Osteoblast (primary cell): ENCODE results near the gene KRT6B. TPM values are rescaled to one million over a fixed set of nuclear protein-coding genes. Genes with fewer than 3 reads are reported as not detected.

Experiments used
- DNase-seq: peaks from one replicate; pipeline ENCODE4 v3.0.0; 2011; ENCODE audit warnings: low spot score, mixed read lengths; ENCODE audit not compliant: insufficient read length; ENCODE audit errors: missing footprints
- H2AFZ ChIP-seq: 2 replicates; pipeline ENCODE4 v1.6.0; 2011; ENCODE audit warnings: mild to moderate bottlenecking, low read length
- H3K27ac ChIP-seq: 2 replicates; pipeline ENCODE4 v1.5.1; 2011; ENCODE audit warnings: mild to moderate bottlenecking, low read depth, low read length, moderate library complexity
- H3K27me3 ChIP-seq: 2 replicates; pipeline ENCODE4 v1.6.0; 2012; ENCODE audit warnings: mild to moderate bottlenecking, control low read depth, inconsistent platforms, low read length, moderate library complexity; ENCODE audit not compliant: insufficient read depth
- H3K36me3 ChIP-seq: 2 replicates; pipeline ENCODE4 v1.5.1; 2011; ENCODE audit warnings: mild to moderate bottlenecking, low read length, control low read depth, moderate library complexity; ENCODE audit not compliant: insufficient read depth
- H3K4me1 ChIP-seq: 2 replicates; pipeline ENCODE4 v1.5.1; 2011; ENCODE audit warnings: mild to moderate bottlenecking, low read length, control low read depth, moderate library complexity; ENCODE audit not compliant: insufficient read depth
- H3K4me2 ChIP-seq: 2 replicates; pipeline ENCODE4 v1.6.0; 2011; ENCODE audit warnings: mild to moderate bottlenecking, low read length; ENCODE audit not compliant: insufficient read depth
- H3K4me3 ChIP-seq: fragments of 200-600 bp; sonication (generic); 3 replicates; pipeline ENCODE4 v1.5.1; 2012; ENCODE audit warnings: mild to moderate bottlenecking, low read length, inconsistent platforms; ENCODE audit not compliant: insufficient read depth
- H3K79me2 ChIP-seq: 2 replicates; pipeline ENCODE4 v1.6.0; 2012; ENCODE audit warnings: mild to moderate bottlenecking, low read length, control low read depth, inconsistent platforms; ENCODE audit not compliant: insufficient read depth
- H3K9me3 ChIP-seq: 2 replicates; pipeline ENCODE4 v1.5.1; 2011; ENCODE audit warnings: low read depth, low read length, control low read depth
- H4K20me1 ChIP-seq: 2 replicates; pipeline ENCODE4 v1.6.0; 2012; ENCODE audit warnings: mild to moderate bottlenecking, low read length, control low read depth; ENCODE audit not compliant: insufficient read depth
- CTCF ChIP-seq: IDR thresholded peaks from 2 replicates; pipeline ENCODE4 v1.5.1; 2011; ENCODE audit warnings: mild to moderate bottlenecking, low read depth, low read length, moderate library complexity; ENCODE audit errors: extremely low read depth
- total RNA-seq: library from RNA; depleted of rRNA; stranded (reverse); fragments of >200 nt; gene quantifications from 2 replicates; pipeline ENCODE4 v1.2.3, GENCODE V29; 2012

KRT6B gene
- total RNA-seq, 1 donor = not detected

- no peaks in the 10 kb centered on the region for H3K9me3 ChIP-seq
- no peak overlapping the region for H3K4me3 ChIP-seq
- H3K27ac ChIP-seq = peak overlapping the region; percentile 84
- no peak overlapping the region for H2AFZ ChIP-seq
- H3K4me1 ChIP-seq = peaks cover 40% of the 10 kb centered on the region
- no peaks in the 10 kb centered on the region for H4K20me1 ChIP-seq
- no peaks in the 10 kb centered on the region for H3K36me3 ChIP-seq
- DNase-seq = no peak
- H3K27me3 ChIP-seq = no peaks in the 10 kb centered on the region
- TF ChIP-seq CTCF = no peak
- H3K79me2 ChIP-seq = no peaks in the 10 kb centered on the region
- no peak overlapping the region for H3K4me2 ChIP-seq
Measured at GRCh38 chr12:52439845-52440244, 12.1 kb downstream of the KRT6B start.

GRCh38 chr12:52439420-52439819 lies 12.5 kb downstream of the KRT6B start:
- no peak for TF ChIP-seq CTCF
- no peak overlapping the region for H3K27ac ChIP-seq
- no peak overlapping the region for H3K4me3 ChIP-seq
- no peaks in the 10 kb centered on the region for H3K27me3 ChIP-seq
- no peaks in the 10 kb centered on the region for H3K36me3 ChIP-seq
- no peak for DNase-seq
- no peak overlapping the region for H3K4me2 ChIP-seq
- H4K20me1 ChIP-seq = no peaks in the 10 kb centered on the region
- no peaks in the 10 kb centered on the region for H3K9me3 ChIP-seq
- H2AFZ ChIP-seq = no peak overlapping the region
- H3K79me2 ChIP-seq = no peaks in the 10 kb centered on the region
- peaks cover 39% of the 10 kb centered on the region for H3K4me1 ChIP-seq

DNA sequence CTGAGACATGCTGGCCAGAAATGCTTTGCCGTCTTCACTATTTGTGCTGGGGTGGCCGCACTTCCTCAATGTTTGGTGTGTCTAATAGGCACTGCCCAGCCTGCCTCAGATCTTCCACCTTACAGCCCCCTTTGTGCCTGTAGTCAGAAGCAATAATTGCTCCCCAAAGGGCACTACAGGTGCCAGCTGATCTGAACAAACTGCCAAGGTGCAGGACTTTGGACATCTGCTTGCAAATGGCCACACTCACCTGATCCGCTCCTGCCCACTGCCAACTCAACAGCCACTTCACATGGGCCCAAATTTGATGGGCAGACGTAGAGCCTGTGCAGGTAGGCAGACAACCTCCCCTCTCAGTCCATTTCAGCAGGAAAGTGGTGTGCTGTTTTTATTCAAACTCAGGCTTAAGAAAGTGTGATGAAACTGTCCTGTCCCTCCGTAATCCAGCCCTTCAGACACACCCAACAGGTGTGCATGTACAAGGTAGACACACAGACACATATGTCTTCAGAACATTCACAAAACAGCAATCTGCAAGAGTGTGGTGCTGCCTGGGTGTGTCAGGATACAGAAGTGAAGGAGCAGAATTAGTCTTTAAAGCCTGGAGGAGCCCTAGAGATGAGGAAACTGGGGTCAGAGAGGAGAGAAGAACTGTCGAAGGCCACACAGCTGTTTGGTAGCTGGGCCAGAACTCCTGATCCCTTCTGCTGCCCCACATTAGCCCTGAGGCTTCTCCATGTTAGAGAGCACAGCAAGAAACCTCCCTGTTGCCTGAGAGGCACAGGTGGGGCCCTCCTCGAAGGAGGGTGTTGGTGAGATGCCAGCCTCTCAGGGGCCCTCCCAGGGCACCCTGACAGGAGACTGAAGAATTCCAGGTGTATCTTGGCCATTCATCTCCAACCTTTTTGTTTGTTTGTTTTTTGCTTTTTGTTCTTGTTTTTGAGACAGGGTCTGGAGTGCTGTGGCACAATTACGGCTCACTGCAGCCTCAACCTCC lies 13.3 kb downstream of the KRT6B start:
- Histone ChIP-seq H3K27me3 (no peaks in the 10 kb centered on the region), H3K4me1 (peaks cover 36% of the 10 kb centered on the region)

More for the DNA sequence above, 13.3 kb downstream of the KRT6B start:
- H4K20me1 ChIP-seq = no peaks in the 10 kb centered on the region
- no peaks in the 10 kb centered on the region for H3K79me2 ChIP-seq
- no peaks in the 10 kb centered on the region for H3K36me3 ChIP-seq
- H3K9me3 ChIP-seq = no peaks in the 10 kb centered on the region
- no peak for TF ChIP-seq CTCF
- H2AFZ ChIP-seq = no peak overlapping the region
- H3K4me3 ChIP-seq = no peak overlapping the region
- no peak overlapping the region for H3K4me2 ChIP-seq
- DNase-seq = no peak
- no peak overlapping the region for H3K27ac ChIP-seq
